ENCODE results near the gene MLPH. TPM values are rescaled to one million over a fixed set of nuclear protein-coding genes. Genes with fewer than 3 reads are reported as not detected.

MLPH gene
- total RNA-seq, 1 donor from 2014 or later = 91.0 TPM

DNA sequence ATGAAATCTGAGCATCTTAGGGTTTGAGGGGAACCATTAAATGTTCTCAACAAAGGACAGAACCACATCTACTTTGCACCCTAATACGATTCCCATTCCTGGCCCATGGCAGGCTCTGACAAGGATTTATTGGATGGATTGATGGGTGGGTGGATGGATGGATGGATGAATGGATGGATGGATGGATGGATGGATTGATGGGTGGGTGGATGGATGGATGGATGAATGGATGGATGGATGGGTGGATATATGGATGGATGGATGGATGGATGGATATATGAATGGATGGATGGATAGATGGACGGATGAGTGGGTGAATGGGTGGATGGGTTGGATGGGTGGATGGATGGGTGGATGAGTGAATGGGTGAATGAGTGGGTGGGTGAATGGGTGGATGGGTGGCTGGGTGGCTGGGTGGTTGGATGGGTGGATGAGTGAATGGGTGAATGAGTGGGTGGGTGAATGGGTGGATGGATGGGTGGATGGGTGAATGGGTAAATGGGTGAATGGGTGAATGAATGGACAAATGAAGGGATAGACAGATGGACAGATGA lies 29.6 kb upstream of the MLPH start:
- intact Hi-C loops (cut with DNase I) = loop anchor here (2.0 to 5.0 kb wide), 2 partner anchors 21 to 35 kb away; no protein-coding TSS in a partner anchor
- no peaks in the 10 kb centered on the region for H3K27me3 ChIP-seq
- H3K27ac ChIP-seq = peak overlapping the region; percentile 62 to 82
- DNase-seq (ENCODE audit: low spot score in 2 of 2) = no peak
- TF ChIP-seq, protein P1, sequence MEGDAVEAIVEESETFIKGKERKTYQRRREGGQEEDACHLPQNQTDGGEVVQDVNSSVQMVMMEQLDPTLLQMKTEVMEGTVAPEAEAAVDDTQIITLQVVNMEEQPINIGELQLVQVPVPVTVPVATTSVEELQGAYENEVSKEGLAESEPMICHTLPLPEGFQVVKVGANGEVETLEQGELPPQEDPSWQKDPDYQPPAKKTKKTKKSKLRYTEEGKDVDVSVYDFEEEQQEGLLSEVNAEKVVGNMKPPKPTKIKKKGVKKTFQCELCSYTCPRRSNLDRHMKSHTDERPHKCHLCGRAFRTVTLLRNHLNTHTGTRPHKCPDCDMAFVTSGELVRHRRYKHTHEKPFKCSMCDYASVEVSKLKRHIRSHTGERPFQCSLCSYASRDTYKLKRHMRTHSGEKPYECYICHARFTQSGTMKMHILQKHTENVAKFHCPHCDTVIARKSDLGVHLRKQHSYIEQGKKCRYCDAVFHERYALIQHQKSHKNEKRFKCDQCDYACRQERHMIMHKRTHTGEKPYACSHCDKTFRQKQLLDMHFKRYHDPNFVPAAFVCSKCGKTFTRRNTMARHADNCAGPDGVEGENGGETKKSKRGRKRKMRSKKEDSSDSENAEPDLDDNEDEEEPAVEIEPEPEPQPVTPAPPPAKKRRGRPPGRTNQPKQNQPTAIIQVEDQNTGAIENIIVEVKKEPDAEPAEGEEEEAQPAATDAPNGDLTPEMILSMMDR (IDR thresholded peaks at IDR 0.05) = no peak
- H3K36me3 ChIP-seq = no peaks in the 10 kb centered on the region
- H3K4me3 ChIP-seq = no peak overlapping the region
- peaks cover 5 to 25% of the 10 kb centered on the region in 2 donors for H3K4me1 ChIP-seq
- no peaks in the 10 kb centered on the region for H3K9me3 ChIP-seq

DNA sequence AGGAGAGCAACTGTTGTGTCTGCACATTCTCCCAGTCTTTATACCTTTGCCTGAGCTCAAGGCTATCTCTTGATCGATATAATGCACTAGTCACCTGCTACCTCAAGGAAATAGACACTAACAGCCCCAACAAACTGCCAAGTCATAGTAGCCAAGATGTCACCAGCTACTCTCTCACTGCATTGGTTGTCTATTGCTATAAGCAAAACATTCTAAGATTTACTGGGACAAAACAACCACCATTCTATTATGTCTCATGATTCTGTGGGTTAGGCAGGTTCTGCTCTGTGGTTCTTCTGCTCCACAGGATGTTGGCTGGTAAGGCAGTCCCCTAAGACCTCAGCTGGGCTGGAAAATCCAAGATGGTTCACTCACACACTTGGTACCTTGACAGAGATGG lies 28.5 kb upstream of the MLPH start:
- Histone ChIP-seq H3K27ac (no peak overlapping the region), H3K27me3 (no peaks in the 10 kb centered on the region), H3K4me1 (peaks cover 5 to 25% of the 10 kb centered on the region in 2 donors), H3K9me3 (no peaks in the 10 kb centered on the region), H3K36me3 (no peaks in the 10 kb centered on the region), H3K4me3 (no peak overlapping the region)
- DNase-seq (ENCODE audit: low spot score in 2 of 2) = no peak
- intact Hi-C loops (cut with DNase I) = loop anchor here (5.0 kb wide), 1 partner anchor 36 kb away; no protein-coding TSS in a partner anchor
- TF ChIP-seq, protein P1 (IDR thresholded peaks at IDR 0.05) = no peak

DNA sequence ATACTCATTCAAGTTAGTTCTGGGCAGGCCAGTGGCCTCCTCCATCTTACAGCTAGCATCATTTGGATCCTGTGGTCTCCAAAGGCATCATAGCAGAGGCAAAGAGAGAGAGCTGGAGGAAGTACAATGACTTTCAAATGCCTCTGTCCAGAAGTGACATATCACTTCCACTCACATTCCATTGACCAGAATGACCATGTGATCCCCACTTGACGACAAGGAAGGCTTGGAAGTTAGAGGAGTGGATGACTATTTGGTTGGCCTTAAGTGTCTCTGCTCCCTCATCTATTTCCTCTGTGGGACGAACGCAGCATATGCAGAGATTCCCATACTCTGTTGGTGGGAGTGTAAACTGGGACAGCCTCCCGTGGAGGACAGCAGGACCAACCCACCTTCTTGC lies 27.8 kb upstream of the MLPH start:
- no peak for DNase-seq (ENCODE audit: low spot score in 2 of 2)
- Histone ChIP-seq H3K4me3 (no peak overlapping the region), H3K36me3 (no peaks in the 10 kb centered on the region), H3K4me1 (peaks cover 5 to 25% of the 10 kb centered on the region in 2 donors), H3K27me3 (no peaks in the 10 kb centered on the region), H3K27ac (peak overlapping the region in 1 of 2 donors; percentile 57), H3K9me3 (no peaks in the 10 kb centered on the region)
- TF ChIP-seq, protein P1 (IDR thresholded peaks at IDR 0.05) = no peak
- intact Hi-C loops (cut with DNase I) = loop anchor here (5.0 kb wide), 1 partner anchor 37 kb away; no protein-coding TSS in a partner anchor

DNA sequence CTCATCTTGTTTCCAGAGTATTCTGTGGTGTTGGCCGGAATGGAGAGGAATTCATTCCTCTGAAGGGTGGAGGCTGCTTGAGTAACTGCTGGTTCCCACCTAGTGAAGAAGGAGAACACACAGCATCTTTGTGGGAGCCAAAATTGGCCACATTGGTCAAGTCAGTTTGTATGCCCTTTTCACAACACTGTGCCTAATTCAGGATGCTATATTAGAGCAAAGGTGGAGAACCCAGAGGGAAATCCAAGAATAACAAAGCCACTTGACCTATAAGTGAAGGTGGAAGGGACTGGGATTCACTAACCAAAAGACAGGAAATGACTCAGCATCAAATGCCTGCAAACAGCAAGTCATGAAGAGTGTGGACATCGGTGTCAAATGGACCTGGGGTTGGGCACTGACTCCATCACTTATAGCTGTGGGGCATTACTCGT lies 27.3 kb upstream of the MLPH start:
- TF ChIP-seq, protein P1 (IDR thresholded peaks at IDR 0.05) = no peak
- intact Hi-C loops (cut with DNase I) = loop anchor here (5.0 kb wide), 1 partner anchor 37 kb away; no protein-coding TSS in a partner anchor
- no peaks in the 10 kb centered on the region for H3K9me3 ChIP-seq
- no peaks in the 10 kb centered on the region for H3K27me3 ChIP-seq
- H3K36me3 ChIP-seq = no peaks in the 10 kb centered on the region
- H3K4me1 ChIP-seq = peaks cover 5 to 25% of the 10 kb centered on the region in 2 donors
- H3K4me3 ChIP-seq = no peak overlapping the region
- H3K27ac ChIP-seq = peak overlapping the region in 1 of 2 donors; percentile 57
- no peak for DNase-seq (ENCODE audit: low spot score in 2 of 2)

DNA sequence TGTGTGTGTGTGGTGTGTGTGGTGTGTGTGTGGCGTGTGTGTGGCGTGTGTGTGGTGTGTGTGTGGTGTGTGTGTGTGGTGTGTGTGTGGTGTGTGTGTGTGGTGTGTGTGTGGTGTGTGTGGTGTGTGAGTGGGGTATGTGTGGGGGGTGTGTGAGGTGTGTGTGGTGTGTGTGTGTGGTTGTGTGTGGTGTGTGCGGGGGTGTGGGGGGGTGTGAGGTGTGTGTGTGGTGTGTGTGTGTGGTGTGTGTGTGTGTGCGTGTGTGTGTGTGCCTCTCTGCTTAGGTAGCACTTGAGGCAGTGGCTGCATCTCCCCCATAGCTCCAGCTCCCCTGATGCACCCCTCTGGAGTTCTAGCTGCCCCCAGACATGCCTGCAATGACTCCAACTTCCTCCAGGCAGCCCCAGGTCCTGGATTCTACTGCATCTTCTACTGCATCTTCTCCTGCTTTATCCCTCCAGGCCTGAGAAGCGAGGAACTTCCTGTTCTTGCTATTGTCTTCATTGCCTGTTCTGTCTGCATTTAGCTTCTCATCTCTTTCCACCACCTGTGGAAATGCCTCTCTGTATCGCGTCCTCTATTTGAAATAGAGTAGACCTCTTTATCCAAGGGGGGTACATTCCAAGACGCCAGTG lies 22.2 kb upstream of the MLPH start:
- TF ChIP-seq, protein P1 (IDR thresholded peaks at IDR 0.05) = no peak
- no peak for DNase-seq (ENCODE audit: low spot score in 2 of 2)
- intact Hi-C loops (cut with DNase I) = no loop called here
- Histone ChIP-seq H3K36me3 (no peaks in the 10 kb centered on the region), H3K4me1 (no peaks in the 10 kb centered on the region), H3K4me3 (no peak overlapping the region), H3K9me3 (no peaks in the 10 kb centered on the region), H3K27ac (no peak overlapping the region), H3K27me3 (no peaks in the 10 kb centered on the region)

Measured in ascending aorta (tissue), 2 donors.